GM12878 (cell line): ENCODE results near the gene MYO1C.

Source experiments
- CBX5 ChIP-seq: sonication (generic); IDR thresholded peaks from 2 replicates; pipeline ENCODE4 v1.6.1; 2016; ENCODE audit warnings: low read depth, moderate library complexity, mild to moderate bottlenecking, inconsistent platforms
- CTCF ChIP-seq, 3 experiments: IDR thresholded peaks in 2 of 3; conservative IDR thresholded peaks in 1 of 3; 2 replicates each; pipeline ENCODE4 v1.5.1; 2011; ENCODE audit warnings: low read depth in 3 of 3, low read length in 3 of 3, mild to moderate bottlenecking in 3 of 3, control low read depth in 2 of 3, moderate library complexity in 2 of 3, inconsistent platforms in 1 of 3, mixed read lengths in 1 of 3; ENCODE audit not compliant: control insufficient read depth in 2 of 3, insufficient read depth in 1 of 3; ENCODE audit errors: extremely low read depth in 1 of 3
- DPF2 ChIP-seq: fragments of 450-650 bp; IDR thresholded peaks from 2 replicates; pipeline ENCODE4 v1.6.1; 2017; ENCODE audit warnings: mild to moderate bottlenecking
- EZH2 ChIP-seq: IDR thresholded peaks from 2 replicates; pipeline ENCODE4 v1.6.1; 2012; ENCODE audit warnings: low read depth, mild to moderate bottlenecking, control low read depth, inconsistent platforms, low read length, borderline replicate concordance; ENCODE audit not compliant: control insufficient read depth
- POLR2A ChIP-seq: IDR thresholded peaks from 2 replicates; pipeline ENCODE4 v1.6.1; 2011; ENCODE audit warnings: low read depth, mild to moderate bottlenecking, low read length
- RELA ChIP-seq: fragments of 450-650 bp; IDR thresholded peaks from 2 replicates; pipeline ENCODE4 v1.8.0; 2014; ENCODE audit warnings: borderline replicate concordance; ENCODE audit not compliant: partially characterized antibody

DNA sequence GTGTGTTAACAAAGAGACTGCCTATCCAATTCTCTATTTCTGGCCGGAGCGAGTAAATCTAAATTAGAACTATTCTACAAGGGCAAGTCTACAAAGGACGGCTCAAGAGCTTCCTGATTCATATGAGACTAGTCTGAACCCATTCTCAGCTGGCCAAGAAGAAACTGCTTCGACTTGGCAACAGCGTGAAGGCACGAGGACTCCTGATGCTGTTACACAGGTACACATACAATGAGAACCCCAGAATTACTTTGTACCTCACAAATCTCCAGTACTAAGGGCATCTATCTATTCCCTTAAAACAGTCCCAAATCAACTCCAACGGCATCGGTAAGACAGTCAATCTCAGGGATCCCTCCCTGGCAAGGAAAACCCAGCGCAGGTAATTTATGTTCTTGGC is 37.9 kb downstream of the MYO1C start:
- TF ChIP-seq DPF2 (no peak), CTCF (IDR thresholded peaks at IDR 0.05 in 2 of 3, conservative IDR thresholded peaks at IDR 0.05 in 1 of 3; ENCODE audit: control insufficient read depth in 2 of 3, extremely low read depth in 1 of 3, insufficient read depth in 1 of 3, low read depth in 3 of 3, low read length in 3 of 3) (no peak), RELA (no peak), CBX5 (no peak), EZH2 (no peak), POLR2A (no peak)
